NCI-H187 (cell line): Measurements from ENCODE around the gene EVA1C.
"Not testable (repeated sequence)": the region's sequence is repeated elsewhere in the genome, so short reads cannot be mapped to it uniquely, and the experiment has no call there.

Source experiments
- DNase-seq, 2 experiments: peaks; one replicate each; lab custom pipeline; 2025; lab: John Stamatoyannopoulos, UW

EVA1C gene

DNA sequence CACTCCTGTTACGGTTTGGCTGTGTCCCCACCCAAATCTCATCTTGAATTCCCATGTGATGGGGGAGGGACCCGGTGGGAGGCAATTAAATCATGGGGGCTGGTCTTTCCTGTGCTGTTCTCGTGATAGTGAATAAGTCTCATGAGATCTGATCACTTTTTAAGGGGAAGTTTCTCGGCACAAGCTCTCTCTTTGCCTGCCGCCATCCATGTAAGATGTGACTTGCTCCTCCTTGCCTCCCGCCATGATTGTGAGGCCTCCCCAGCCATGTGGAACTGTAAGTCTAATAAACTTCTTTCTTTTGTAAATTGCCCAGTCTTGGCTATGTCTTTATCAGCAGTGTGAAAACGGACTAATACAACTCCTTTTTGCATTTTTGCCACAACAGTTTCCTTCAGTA, 118.3 kb downstream of the EVA1C start:
- not testable (repeated sequence) for DNase-seq

- DNase-seq: not testable (repeated sequence)
Measured at GRCh38 chr21:32531561-32531960, 119.1 kb downstream of the EVA1C start.

DNA sequence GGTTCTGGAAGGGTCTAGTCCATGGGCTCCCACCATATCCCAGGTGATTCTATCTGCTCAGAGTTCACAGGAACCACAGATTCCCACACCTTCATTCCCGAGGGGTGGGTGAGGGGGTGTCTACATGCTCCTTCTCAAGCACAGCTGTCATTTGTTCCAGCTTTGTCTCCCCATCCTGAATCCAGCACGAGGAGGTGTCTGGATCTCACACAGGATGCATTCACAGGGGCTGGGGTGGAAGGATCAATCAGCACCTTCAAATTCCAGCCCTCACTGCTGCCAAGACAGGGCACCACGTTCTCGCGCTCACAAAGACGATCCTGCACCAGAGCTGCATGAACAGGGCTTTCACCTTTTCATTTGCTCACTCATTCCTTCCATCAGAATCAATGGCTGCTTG, 120.1 kb downstream of the EVA1C start:
- DNase-seq: no peak

DNA sequence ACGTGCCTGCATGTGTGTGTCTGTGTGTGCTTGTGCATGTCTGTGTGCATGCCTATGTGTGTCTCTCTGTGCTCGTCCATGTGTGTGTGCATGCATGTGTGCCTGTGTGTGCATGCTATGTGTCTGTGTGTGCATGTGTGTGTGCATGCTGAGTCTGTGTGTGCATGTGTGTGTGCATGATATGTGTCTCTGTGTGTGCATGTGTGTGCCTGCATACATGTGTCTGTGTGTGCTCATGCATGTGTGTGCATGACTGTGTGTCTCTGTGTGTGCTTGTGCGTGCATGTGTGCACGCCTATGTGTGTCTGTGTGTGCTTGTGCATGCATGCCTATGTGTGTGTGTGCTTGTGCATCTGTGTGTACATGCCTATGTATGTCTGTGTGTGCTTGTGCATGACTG, 120.5 kb downstream of the EVA1C start:
- no peak for DNase-seq

GRCh38 chr21:32533611-32534010, 121.1 kb downstream of the EVA1C start:
- no peak for DNase-seq

DNA sequence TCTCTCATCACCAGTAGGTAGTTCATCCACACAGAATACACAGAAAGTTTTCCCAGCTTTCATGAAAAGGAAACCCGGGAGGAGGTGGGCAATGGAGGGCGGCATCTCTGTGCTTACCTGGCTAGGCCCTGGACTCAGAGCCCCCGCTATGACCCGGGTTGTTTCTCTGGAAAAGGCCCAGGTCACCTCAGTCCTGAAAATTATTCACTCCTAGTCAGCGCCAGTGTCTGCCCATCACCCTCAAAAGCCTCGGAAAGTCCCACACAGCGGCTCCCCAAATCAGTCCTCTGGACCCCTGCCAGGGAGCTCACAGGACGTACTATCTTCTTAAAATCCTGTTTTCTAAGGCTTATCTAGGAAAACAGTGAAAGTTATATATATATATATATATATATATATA, 121.6 kb downstream of the EVA1C start:
- no peak for DNase-seq

DNA sequence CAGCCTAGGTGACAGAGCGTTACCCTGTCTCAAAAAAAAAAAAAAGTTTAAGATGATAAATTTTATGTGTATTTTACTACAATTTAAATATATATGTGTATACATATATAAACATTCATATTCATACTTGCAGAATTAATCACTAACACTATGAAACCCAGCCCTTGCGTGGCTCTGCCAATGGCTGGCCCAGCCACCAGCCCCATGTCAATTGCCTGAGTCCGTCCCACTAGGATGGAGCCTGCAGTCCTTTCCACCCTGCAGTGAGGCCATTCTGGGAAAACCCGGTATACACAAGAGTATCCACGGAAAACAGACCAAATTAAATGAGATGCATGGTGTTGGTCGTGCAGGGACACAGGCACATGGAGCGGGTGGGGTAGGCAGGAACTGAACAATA, 123.1 kb downstream of the EVA1C start:
- DNase-seq: no peak

GRCh38 chr21:32537569-32537881, 125.0 kb downstream of the EVA1C start:
- DNase-seq: no peak

DNA sequence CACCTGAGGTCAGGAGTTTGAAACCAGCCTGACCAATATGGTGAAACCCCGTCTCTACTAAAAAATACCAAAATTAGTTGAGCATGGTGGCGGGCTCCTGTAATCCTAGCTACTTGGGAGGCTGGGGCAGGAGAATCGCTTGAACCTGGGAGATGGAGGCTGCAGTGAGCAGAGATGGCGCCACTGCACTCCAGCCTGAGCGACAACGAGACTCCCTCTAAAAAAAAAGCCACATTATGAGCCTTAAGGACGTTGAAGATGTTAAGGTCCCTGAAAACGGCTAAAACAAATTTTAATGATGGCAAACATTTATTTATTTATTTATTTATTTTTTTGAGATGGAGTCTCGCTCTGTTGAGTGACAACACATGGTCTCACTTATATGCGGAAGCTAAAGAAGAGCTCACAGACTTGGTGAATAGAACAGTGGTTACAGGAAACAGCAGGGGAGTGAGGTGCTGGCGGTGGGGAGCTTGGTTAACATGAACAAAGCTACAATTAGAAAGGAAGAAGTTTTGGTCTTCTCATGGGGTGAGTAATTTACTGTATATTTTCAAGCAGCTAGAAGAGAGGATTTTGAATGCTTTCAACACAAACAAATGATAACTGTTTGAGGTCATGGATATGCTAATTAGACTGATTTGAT, 125.8 kb downstream of the EVA1C start:
- DNase-seq: no peak

- no peak for DNase-seq
Measured at GRCh38 chr21:32539378-32539777, 126.9 kb downstream of the EVA1C start.

GRCh38 chr21:32543056-32543455, 130.6 kb downstream of the EVA1C start:
- not testable (repeated sequence) for DNase-seq

GRCh38 chr21:32543975-32544374, 131.5 kb downstream of the EVA1C start:
- no peak for DNase-seq

GRCh38 chr21:32544697-32545096, 132.2 kb downstream of the EVA1C start:
- no peak for DNase-seq

GRCh38 chr21:32545948-32546441, 133.5 kb downstream of the EVA1C start:
- DNase-seq: no peak

- no peak for DNase-seq
Measured at GRCh38 chr21:32547018-32547417, 134.5 kb downstream of the EVA1C start.

- no peak for DNase-seq
Measured at GRCh38 chr21:32548978-32549377, 136.5 kb downstream of the EVA1C start.

DNA sequence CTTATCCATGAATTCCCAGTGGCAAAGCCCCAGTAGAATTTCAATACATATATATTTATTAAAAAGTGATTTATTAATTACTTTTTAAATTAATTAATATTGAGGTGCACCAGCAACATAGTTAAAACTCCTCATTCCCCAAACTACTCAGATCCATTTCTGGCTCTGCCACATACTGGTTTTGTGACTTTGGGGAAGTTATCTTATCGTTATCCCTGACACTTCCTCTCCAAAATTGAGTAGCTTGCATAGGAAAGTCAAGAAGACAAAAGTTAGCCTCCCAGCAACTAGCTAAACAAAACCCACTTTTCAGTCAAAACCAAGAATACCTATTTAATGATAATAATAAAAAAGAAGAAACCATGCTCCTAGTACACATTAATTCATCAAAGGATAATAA, 136.9 kb downstream of the EVA1C start:
- no peak for DNase-seq

GRCh38 chr21:32549886-32550285, 137.4 kb downstream of the EVA1C start:
- no peak for DNase-seq

GRCh38 chr21:32554832-32555638, 142.5 kb downstream of the EVA1C start:
- DNase-seq: no peak

DNA sequence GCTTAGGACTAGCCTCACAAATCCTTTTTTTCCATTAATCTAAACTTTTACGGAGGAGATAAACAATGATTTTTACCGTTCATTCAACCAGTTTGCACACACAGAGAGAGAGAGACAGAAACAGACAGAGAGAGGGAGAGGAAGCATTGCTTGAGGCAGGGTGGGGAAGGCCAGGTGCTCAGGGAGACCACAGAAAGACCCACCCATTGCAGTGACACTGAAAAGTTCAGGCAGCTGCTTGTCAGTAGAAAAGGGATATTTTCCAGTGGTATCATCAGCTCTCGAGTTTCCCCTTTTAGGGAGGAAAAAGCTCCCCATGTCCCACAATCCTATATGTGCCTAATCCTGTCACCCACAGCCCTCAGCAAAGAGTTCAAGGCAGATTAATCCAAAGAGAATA, 145.6 kb downstream of the EVA1C start:
- no peak for DNase-seq

- no peak for DNase-seq
Measured at GRCh38 chr21:32559006-32559610, 146.6 kb downstream of the EVA1C start.

DNA sequence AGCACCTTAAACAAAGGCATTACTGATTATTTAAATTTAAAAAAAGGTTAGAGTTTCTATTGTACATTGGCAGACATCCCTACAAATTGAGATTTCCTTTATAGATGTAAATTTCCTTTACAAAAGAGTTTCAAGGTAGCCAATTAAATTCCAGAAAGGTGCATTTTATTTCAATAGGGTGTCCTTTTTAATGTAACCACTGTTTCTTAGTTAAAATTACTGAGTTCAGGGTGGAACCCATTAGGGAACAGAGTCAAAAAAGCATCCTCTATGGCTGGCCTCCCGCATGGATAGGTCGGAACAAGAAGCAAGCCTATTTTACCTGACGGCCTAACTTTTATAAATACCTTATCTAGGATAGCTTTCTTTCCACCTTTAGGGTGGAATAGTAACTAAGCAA, 148.4 kb downstream of the EVA1C start:
- DNase-seq: no peak

- not testable (repeated sequence) for DNase-seq
Measured at GRCh38 chr21:32561476-32561875, 149.0 kb downstream of the EVA1C start.
